Prostate gland (tissue), 2 donors: Measurements from ENCODE around the gene PLSCR3.

Source experiments
- POLR2A ChIP-seq: fragments of 450-650 bp; IDR thresholded peaks from one replicate; pipeline ENCODE4 v1.6.1; 2016; ENCODE audit warnings: antibody characterized with exemption, mild to moderate bottlenecking
- POLR2AphosphoS5 ChIP-seq: sonication (generic); formaldehyde crosslinking; IDR thresholded peaks from one replicate; pipeline ENCODE4 v1.6.1; 2017; ENCODE audit warnings: antibody characterized with exemption
- TF ChIP-seq, protein P1 (sequence below), 4 experiments: fragments of 200-600 bp in 2 of 4; fragments of 450-650 bp in 2 of 4; sonication (generic) in 2 of 4; IDR thresholded peaks; 1 replicate in 3 of 4; 2 replicates in 1 of 4; pipeline ENCODE4 v1.5.1; 2016 to 2019; ENCODE audit warnings: antibody characterized with exemption in 4 of 4, mild to moderate bottlenecking in 2 of 4, moderate library complexity in 2 of 4

DNA sequence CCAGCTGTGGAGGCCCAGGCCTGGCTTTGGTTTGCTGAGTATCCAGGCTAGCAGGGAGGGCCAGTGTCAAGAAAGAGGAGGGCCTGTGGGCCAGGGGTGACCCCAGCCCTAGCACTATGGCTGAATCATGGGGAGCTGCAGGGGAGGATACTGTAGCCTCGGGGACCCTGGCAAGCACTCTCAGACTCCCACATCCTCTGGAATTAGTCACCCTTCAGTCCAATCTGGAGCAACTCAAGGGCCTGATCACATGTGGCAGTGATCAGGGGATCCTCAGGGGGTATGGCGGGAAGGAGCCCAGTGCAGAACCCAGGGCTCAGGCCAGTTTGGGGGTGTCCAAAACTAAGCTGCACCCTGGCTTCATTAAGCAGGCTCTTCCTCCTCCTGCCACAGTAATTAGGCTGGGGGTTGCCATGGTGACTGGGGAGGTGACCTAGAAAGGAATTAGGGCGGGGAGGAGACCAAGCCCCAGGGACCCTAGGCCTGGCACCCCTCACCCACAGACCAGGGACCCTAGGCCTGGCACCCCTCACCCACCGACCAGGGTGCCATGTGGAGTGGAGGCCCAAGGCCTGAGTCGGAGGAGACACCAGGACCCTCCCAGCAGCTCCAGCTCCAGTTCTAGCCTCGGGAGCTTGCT is 19.1 kb upstream of the PLSCR3 start:
- TF ChIP-seq, protein P1, sequence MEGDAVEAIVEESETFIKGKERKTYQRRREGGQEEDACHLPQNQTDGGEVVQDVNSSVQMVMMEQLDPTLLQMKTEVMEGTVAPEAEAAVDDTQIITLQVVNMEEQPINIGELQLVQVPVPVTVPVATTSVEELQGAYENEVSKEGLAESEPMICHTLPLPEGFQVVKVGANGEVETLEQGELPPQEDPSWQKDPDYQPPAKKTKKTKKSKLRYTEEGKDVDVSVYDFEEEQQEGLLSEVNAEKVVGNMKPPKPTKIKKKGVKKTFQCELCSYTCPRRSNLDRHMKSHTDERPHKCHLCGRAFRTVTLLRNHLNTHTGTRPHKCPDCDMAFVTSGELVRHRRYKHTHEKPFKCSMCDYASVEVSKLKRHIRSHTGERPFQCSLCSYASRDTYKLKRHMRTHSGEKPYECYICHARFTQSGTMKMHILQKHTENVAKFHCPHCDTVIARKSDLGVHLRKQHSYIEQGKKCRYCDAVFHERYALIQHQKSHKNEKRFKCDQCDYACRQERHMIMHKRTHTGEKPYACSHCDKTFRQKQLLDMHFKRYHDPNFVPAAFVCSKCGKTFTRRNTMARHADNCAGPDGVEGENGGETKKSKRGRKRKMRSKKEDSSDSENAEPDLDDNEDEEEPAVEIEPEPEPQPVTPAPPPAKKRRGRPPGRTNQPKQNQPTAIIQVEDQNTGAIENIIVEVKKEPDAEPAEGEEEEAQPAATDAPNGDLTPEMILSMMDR (IDR thresholded peaks at IDR 0.05) = no peak
- TF ChIP-seq POLR2A = no peak
- no peak for TF ChIP-seq POLR2AphosphoS5
